CD4-positive, alpha-beta T cell treated with Interleukin-4 for 1 hour (primary cell): ENCODE data around the gene PTPRG.

ENCODE experiments used
- DNase-seq, 2 donors: peaks; one replicate each; pipeline ENCODE4 v3.0.0-alpha.2; 2020 to 2022

Gene PTPRG

DNA sequence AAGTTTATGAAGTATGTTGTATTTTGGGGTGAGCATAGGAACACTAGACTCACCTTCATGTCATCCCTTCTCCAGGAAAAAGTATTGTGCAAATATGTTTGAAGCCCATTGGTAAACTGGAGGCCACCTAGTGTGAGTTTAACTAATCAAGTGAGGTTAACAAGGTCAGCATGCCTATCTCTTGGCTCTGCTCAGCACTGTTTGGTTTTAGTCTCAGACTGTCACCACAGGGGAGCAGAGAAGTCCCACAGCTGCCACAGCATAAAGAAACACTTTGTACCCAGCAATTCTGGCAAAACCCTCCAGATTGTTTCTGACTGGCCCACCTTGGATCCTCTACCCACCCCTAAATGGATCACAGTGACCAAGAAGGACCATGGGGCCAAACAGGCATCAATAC, 659.2 kb downstream of the PTPRG start:
- no peak for DNase-seq

DNA sequence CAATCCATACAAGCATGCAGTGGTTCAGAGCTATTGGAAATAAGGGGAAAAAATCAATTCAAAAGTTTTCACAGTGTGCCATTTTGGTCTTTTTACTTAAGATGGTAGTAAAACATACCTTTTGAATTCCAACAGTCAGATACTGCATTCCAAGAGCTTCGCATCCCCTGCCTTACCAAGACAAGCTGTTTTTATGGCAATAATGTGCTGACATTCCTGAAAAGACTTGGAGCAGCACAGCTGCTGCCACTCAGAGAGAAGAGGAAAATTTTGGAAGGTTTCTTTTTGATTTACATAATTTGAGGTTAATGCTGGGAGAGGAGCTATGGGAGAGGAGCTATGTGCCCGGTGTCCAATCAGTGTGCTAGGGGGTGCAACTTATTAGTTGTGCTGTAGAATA, 663.7 kb downstream of the PTPRG start:
- no peak for DNase-seq

DNA sequence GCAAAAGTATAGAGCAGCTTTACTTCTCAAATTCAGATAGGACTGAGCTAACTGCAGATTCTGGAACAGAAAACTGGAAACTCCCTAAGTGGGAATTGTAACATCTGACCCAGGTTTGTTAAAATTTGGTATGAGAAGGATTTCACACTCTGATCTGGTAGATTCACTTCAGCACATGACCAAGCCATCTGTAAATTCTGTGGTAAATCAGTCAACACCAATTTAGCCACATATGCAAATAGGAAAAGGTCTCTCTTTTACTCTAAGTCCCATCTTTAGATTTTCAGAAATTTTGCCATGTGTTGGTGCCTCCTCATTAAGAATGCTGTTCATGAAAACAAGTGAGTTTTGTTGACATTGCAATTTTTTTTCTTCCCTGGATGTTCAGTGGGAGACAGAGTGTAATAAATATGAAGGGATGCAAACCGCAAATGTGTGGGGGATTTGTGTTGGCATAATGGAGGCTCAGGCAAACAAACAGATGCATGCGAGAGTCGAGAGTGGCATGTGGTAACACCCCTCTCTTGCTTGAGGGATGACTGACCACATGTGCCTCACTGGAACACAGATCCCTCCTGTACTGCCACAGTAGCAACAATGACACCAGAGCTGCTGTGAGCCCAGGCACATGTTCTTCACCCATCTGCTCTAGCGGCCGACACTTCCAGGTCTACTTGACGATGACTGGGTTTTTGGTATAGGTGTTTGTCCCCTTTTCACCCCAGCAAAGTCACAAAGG, 665.4 kb downstream of the PTPRG start:
- DNase-seq = no peak

DNA sequence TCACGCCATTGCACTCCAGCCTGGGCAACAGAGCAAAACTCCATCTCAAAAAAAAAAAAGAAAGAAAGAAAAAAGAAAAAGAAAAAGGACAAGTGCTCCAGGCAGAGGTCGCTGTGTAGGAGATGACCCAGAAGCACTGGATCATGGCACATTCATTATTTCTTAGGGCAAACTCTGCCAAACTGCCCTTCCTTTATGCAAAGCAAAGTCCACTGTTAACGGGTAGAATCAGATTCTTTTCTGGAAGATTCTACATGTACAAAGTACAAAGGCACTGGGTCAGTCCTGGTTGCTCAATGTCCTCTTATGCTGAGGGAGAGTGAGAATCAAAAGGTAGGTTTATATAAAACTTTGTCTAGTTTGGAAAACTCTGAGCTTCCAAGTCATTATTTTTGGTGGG, 667.1 kb downstream of the PTPRG start:
- DNase-seq = no peak

DNA sequence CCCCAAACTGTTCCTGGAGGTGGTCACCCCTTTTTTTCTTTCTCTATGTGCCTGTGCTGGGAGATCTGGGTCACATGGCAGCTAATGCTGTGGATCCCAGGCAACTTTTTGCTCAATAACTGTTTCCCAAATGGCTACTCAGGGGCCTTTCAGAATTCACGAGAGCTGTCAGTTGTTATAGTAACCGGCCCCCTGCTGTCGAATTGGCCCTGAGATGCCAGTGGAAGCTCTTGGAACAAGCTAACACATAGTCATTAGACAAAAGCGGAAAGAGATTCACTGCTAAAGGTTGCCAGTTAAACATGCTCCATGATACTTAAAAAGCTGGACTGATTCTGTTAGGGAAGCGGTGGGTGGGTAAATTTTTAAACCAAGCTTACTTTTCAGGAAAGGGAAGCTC, 667.8 kb downstream of the PTPRG start:
- no peak for DNase-seq

DNA sequence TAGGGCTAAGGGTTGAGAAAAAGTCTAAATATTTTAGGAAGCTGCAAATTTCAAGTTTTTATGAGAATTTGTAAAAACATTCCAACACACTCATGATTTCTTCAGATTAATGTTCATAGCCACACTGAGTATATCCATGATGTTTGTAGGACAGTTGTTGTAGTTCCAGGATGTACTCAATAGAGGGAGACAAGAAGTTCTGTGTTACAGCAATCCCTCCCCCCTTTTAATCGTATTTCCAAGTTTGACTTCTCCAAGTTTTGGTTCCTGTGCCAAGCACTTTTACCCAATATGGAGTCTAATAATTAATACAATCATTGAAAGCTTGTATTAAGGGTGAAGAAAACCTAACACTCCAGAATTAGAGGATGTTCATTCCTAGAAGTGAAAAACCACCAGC, 668.5 kb downstream of the PTPRG start:
- no peak for DNase-seq

DNA sequence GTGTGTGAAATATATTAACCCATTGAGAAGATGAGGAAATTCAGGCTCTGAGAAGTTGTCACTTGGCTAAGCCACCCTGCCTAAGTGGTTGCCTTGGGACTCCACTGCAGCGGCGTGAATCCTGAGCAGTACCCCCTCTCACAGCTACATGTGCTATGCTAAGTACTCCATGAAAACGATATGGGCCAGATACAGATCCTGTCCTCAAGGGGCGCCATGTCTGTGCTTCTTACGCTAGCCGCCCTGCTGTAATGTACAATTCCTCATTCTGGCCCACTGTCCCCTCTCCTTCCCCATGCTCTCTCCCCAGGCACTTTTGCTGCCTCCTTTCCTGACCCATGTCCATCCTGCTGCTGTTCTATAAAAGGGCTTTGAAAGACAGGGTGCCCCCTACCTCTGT, 671.7 kb downstream of the PTPRG start:
- no peak for DNase-seq

DNA sequence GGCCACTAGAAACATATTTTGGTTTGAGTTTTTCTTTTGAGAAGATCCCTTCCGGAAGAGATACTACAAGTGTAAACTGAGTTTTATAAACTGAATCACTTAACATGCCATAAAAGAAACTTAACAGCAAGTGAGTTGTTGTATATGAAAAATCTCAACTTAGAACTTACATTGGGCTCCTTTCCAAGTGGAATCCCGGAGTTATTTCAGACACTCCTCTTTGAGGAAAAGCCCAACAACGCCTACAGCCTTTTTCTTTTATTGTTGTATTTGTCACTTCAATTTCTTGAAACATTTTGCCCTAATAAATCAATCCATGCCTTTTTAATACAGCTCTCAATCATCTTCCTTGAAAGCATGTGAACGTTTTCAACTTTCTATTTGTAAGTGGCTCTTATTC, 674.6 kb downstream of the PTPRG start:
- DNase-seq = no peak

DNA sequence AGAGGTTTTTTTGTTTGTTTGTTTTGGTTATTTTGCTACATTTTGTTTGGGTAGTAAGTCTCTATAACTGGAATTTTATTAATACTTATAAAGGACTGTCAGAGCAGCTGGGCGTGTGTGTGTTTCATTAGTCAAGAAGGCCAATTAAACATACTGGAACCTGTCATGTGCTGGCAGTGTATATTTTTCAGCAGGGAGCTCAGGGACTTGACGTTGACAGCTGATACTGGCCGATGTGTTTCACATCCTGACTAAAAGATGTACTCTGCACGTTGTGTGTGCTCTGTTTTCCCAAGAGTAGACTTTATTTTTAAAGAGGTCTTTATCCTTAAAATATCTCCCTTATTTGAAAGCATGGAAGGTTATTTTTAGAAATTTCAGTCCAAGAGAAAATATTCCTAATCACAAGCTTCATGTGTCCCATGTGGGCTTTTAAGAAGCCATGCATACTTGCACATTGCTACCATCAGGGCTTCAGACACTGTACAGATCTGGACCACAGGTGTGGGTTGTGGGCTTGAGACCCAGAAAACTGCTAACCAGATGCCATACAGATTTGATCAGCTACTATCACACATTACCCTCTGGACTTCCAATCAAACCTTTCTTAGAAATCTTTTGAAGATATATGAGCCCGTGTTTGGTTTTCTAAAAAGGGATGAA, 676.0 kb downstream of the PTPRG start:
- no peak for DNase-seq

DNA sequence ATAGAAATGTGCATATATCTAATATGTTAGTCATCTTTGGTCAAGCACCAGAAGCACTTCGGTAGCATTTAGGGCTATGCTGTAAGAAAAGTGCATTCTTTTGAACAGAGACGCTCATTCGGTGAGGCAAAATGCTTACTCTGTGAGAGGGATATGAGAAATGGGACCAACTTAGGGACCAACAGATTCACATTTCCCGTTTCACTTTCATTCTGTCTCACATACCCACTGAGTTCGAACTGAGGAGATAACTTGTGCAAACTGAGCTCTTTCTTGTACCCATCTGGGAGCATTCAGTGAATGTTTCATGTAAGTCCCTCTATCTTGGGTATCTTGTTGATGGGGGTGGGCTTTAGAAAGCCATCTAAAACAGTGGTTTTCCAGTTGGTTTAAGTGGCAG, 676.6 kb downstream of the PTPRG start:
- DNase-seq = peak in 1 of 2 donors; percentile 3

DNA sequence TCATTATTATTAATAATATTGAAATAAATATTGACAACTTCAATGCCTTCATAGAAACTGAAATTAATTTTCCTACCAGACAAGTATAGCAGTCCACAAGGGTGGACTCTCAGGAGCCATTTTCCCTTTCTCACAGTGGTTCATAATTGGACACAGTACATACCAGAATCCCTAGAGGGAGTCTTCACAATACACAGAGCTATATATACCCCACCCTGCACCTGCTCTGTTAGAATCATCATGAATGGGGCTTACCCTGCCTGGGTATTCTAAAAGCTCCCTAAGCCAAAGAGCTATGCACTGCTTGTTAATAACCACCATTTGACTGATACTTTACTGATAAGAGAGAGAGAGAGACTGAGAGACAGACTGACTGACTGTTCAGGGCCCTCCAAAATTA, 677.1 kb downstream of the PTPRG start:
- no peak for DNase-seq

DNA sequence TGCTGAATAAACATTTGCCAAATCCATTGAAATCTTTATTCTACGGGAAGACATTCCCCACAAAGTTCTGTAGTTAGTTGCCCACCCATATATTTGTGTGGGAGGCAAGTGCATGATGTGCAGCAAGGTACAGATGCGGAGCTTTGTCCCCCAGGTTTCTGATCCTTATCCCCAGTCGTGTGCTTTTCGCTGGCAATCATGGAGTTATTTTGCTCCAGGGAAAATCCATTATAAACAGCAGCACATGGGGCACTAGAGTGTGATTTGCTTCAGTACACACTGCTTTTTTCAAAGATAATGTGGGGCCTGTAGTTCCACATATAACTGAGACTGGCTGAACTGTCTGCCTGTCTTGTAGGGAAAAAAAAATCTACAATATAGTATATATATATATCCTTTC, 679.9 kb downstream of the PTPRG start:
- DNase-seq = no peak

DNA sequence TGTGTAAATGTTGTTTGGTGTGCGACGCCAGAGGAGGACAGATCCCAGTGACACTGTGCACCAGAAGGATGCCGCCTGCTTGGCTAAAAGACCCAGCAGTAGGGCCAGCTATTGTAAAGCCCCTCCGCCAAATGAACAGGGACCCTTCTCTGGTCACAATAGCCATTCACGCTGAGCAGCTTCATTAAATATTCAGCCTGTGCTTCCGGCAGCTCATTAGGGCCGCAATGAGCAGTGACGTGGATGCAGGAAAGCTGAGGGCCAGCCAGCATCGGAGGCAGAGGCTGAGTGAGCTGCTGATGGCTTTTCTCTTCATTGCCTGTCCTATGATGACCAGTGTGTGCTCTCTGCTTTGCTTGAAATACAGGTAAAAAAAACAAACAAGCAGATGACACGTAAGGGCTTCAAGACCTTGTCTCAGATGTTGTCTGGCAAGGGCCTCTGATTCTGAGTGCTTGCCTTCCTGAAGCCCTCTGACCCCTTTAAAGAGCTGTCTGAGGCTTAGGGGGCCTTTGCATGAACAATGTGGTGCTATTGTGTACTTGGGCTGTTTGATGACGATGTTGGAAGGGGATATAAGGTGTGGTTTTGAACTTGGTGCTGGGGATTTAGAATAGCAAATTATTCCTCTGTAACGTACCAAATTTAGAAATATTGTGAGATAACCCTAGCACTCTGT, 681.6 kb downstream of the PTPRG start:
- no peak for DNase-seq

DNA sequence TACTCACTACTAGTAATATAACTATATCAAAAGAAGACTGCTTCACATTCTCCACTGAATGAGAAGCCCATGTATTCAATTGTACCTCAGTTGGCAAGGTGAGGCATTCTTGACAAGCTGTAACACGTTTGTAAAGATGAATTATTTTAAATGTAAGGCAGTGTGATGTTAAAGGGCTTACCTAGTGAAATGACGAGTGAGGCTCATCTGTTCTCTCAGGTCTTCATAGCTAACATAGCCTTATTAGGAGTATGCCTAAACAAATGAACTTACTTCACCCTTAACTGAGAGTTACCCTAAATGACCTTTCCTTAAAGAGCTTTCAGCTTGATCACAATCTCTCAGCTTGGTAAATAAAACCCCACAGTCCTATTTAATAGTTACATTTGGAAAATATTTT, 684.7 kb downstream of the PTPRG start:
- no peak for DNase-seq

DNA sequence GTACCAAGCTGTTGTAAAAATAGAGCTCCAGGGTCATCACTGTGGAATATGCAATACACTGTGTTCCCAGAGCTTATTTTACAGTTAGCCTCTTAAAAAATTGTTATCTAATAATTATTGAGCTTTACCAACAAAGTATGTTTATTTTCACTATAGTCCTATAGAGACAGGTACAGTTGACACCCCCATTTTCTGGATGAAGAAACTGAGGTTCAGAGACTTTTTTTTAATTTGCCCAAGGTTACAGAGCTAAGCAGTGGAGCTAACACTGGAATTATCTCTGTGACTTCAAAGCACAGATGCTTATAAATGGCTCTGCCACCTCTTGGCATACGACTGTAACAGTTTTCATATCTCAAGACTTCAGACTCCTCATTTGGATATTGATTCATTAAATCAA, 685.6 kb downstream of the PTPRG start:
- no peak for DNase-seq

DNA sequence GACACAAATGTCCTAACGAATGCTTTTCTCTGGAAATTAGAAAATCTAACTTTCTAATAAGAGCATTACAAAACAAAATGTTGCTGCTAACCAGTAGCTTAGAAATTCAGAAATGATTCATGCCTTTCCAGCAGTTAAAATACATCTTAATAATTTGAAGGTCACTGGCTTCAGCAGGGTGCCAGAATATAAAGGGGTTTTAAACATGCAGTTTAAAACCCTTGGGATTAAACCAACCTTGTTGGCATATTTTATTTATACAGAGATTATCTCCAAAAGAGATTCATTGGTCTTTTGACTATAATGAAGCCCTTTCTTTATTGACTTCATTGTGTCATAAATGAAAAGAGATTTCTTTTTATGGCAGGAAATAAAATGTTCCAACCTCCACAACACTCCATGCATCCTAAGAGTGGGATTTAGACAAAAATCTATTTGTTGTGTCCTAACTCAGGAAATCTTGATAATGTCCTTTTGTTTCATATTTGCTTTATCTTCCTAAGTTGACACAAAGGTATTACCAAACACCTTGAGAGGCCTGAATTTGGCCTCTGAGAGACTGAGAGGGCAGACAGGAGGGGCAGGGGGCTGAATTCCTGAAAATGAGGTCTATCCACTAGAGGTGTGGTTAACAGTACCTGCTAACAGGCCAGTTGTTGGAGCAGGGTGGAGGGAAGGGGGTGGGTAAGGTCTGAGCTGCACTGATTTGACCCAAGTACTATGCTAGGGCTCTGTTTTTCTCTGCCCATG, 687.5 kb downstream of the PTPRG start:
- DNase-seq = no peak

DNA sequence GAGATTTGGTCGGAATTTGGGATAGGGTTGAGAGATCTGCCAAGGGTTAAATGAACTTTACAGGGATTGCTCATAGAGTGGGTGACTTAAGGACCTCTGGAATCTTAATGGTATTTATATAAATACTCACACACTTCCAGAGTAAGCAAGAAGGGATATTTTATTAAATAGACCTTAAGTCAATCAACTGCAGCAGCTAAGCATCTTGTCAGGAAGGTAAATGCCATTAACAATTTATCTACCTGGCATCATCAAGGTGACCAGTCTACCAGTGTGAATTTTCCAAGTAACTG, 688.1 kb downstream of the PTPRG start:
- DNase-seq = no peak

DNA sequence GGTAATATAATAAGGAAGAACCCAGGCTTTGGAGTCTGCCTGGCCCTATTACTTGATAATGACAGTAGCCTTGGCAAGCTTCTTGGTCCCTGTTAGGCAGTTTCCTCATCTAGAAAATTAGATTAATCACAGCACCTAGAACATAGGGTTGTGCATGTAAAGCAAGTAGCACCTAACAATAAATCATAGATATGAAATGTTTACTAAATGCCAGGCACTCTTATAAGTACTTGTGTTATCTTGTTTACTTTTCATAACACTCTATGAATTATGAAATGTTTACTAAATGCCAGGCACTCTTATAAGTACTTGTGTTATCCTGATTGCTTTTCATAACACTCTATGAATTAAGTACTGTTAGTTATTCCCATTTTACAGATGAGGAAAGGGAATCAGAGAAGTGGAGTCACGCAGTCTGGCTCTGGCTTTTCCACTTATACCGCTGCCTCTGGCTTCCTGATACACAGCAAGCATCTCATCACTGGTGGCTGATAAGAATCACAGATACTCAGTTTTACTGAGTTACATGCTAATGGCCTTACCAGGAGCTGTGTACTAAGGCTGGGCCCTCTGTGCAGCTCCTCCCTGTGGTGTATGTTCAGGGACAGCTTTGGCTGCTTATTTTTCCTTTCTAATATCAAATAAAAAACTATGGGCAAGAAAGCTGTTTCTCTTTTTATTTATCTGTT, 688.6 kb downstream of the PTPRG start:
- no peak for DNase-seq

DNA sequence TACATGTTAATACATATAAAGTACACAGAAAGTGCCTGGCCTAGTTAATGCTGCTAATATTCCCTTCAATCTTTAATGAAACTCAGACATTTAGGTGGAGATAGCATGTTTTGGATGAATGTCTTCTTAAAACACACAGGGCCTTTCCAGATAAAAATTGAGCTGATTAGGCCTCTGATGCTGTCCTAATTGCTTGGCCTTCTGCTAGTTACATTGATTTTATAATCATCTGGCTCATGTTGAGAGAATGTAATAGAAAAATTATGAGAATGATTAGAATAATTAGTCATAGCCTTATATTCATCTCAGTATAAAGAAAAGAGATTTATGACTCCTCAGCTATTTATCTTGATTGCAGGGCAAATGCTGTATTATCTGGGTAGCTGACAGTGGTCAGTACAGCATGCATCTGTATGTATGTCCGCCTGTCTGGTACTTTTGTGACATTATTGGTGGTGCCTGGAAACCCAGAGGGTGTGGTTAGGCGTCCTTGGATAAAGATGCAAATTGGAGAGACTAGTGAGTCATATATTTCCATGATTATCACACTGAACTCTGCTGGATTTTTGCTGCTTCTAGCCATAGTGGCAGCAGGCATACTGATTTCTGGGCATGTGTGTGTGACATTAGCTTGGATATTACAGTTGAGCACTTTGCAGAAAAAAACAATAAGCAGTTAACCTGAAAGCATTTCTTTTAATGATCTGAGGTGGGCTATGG, 691.2 kb downstream of the PTPRG start:
- DNase-seq = no peak

DNA sequence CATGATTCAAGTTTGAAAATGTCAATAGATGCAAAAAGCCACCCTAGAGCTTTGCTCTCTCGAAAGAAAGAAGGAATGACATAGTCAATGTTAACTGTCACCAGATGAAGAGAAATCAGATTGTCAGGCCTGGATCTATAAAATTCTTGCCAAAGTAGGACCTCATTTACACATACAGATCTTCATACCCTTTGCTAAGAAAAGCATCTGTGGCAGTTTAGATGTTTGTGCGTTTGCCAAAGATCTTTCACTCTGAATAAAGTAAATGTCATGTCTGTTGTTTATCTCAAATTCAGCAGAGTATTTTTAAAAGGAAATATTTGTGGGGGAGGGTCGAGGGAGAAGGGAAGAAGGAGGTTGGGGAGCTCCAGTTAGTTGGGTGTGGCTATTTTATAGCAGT, 692.6 kb downstream of the PTPRG start:
- no peak for DNase-seq

DNA sequence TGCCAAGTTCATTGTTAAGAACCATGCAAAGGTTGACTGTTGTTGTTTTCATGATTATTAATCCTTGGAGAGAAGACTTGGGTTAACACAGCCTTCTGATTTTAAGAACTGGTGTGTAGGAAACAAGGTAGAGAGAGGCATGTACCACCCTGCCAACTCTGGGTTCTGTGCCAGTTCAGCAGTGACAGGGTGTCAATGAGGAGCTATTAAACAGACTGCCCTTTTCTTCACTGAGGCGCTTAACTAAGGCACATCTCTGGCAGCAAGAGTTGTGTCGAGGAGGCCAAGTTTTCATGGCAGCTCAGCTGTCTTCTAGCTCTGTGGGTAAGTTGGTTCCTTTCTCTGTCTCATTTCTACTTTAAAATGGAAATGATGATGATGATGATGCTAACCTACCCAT, 694.4 kb downstream of the PTPRG start:
- no peak for DNase-seq

DNA sequence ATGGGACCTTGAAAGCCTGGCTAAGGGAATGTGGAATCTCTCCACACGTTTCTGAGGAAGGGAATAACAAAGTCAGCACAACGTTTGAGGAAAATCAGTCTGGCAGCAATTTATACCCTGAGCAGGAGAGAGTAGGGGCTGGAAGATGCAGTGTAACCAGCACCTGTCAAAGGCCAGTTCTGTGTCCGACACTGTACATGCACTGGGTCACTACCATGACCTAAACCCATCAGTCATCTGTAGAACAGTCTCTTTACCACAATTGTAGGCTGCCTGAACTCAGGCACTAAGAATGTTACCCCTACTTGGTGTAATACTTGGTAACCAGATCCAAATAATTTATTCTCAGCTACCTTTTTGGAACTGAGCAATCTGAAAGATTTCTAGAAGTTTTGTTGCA, 698.6 kb downstream of the PTPRG start:
- no peak for DNase-seq

DNA sequence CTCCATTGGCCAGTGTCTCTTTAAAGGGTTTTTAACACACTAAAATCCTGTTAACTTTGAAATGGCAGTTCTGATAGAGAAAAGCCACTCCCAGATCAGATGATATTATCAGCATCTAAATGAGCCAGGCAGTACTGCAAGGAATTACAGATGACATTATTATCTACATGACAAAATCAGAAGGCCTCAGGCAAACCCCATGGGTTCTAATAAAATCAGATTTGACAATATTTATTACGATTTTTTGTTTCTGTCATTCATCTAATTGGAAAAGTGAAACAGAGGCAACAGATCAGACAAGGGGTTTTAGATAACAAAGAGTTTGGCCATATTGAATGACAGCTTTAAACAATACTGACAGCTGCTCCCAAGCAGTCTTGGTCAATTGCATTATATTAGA, 699.3 kb downstream of the PTPRG start:
- DNase-seq = no peak
